ENCODE measurements around the gene YKT6. TPM values are rescaled to one million over a fixed set of nuclear protein-coding genes. Genes with fewer than 3 reads are reported as not detected.
A peak's percentile ranks its signal among the peaks of the same experiment; 100 is the strongest.

YKT6 gene
- total and polyA plus RNA-seq, 2 of the 8 experiments (the other 6 are each of a cell fraction or from before 2014, with no cell fraction given) = 75.3 to 103 TPM

DNA sequence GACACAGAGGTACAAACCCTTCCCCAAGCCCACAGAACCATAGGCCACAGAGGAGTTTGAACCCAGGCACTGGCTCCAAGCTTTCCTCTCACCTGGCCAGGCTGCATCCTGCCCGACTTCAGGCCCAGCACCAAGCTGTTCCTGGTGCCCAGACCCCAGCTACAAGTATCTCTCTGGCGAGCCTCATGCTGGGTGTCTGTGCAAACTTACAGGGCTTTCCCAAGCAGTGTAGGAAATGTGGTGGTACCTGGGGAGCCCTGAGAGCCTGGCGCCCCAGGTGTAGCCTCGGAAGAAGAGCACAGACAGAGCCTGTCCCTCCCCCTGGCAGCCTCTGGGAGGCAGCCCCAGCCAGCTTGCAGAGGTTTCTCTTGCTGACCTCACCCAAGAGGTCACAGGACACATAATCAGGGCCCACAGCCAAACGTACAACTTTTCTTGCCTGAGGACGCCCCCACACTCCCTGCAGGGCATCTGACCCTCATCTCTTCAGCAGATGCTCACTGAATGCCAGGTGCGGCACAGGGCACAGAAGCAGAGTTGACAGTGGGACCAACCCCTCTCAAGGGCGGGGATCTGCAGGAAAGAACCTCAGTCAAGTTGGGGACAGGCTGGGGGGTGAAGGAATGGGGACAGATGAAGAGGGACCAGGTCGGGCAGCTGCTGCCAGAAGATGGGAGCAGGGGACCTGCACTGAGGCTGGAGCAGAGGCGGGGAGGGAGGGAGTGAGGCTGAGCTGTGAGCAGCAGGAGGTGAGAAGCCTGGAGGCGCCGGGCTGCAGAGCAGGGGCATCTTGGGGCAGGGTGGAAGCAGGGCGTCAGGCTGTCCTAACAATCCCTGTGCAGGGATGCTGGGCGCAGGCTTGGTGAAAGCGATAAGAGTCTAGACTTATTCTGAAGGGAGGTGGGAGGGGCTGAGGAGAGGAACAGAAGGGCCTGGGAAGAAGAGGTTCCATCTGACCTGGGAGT is 43.4 kb upstream of the YKT6 start:
- no peak for DNase-seq (ENCODE audit: low read depth in 1 of 2, low spot score in 2 of 2)
- WGBS, 2 experiments (ENCODE audit: extremely low coverage in 1 of 2, insufficient coverage in 1 of 2, insufficient read length in 1 of 2, insufficient replicate concordance in 2 of 2, low coverage in 1 of 2, low lambda C conversion rate in 2 of 2, missing lambda C conversion rate in 1 of 2) = 77% methylated on average over 15 of the region's 15 CpGs; no CpG with 5 or more reads in 1 of the 2 experiments
- peak; percentile 49 to 58 for TF ChIP-seq RAD21 (IDR thresholded peaks at IDR 0.05 in 1 of 2, conservative IDR thresholded peaks at IDR 0.05 in 1 of 2; ENCODE audit: low read depth in 2 of 2, low read length in 2 of 2)
- TF ChIP-seq SIN3A (conservative IDR thresholded peaks at IDR 0.05 in 1 of 2, IDR thresholded peaks at IDR 0.05 in 1 of 2; ENCODE audit: low read depth in 1 of 2, low read length in 2 of 2) = no peak
- TF ChIP-seq CTCF (IDR thresholded peaks at IDR 0.05; ENCODE audit: control extremely low read depth in 1 of 3, insufficient read depth in 1 of 3, low read depth in 1 of 3, low read length in 3 of 3) = peak; percentile 19 to 48 (median 45)

More for the DNA sequence above, 43.4 kb upstream of the YKT6 start:
- H2BK20ac ChIP-seq (ENCODE audit: low read length) = no peak overlapping the region
- H3K27me3 ChIP-seq (replicated peaks in 1 of 4; ENCODE audit: control insufficient read depth in 3 of 4, extremely low read depth in 1 of 4, insufficient read depth in 3 of 4, low read length in 3 of 4) = no peaks in the 10 kb centered on the region; a peak in 1 of 7 replicates
- no peak overlapping the region for H3K4ac ChIP-seq (replicated peaks; ENCODE audit: insufficient read length, low read depth, low read length)
- H2AK5ac ChIP-seq (ENCODE audit: low read depth, low read length) = no peak overlapping the region
- no peaks in the 10 kb centered on the region for H3K79me2 ChIP-seq (ENCODE audit: control insufficient read depth in 1 of 2, insufficient read depth in 2 of 2, low read length in 2 of 2)
- CTCF ChIA-PET (ENCODE audit: partially characterized antibody) = interaction anchor here (0.7 to 2.5 kb wide), 8 partner anchors 9 to 55 kb away, joined by 3 to 8 read pairs (median 3); no protein-coding TSS in a partner anchor
- POLR2A ChIA-PET (ENCODE audit: partially characterized antibody) = interaction anchor here (1.4 kb wide), 1 partner anchor 10 kb away, joined by 3 read pairs; no protein-coding TSS in a partner anchor
- no peak overlapping the region for H4K91ac ChIP-seq (replicated peaks; ENCODE audit: insufficient read length, low read length)
- no peaks in the 10 kb centered on the region for H3K36me3 ChIP-seq (ENCODE audit: control insufficient read depth in 2 of 4, insufficient read depth in 4 of 4, low read length in 3 of 4)
- H3K18ac ChIP-seq (ENCODE audit: extremely low read depth, low read length) = no peak overlapping the region
- H4K20me1 ChIP-seq (replicated peaks in 1 of 2; ENCODE audit: control insufficient read depth in 1 of 2, insufficient read depth in 2 of 2, low read length in 2 of 2) = no peaks in the 10 kb centered on the region
- H2AFZ ChIP-seq (ENCODE audit: low read length) = no peak overlapping the region; the same call in 1 of the 2 replicates
- no peak overlapping the region for H3K27ac ChIP-seq (ENCODE audit: low read depth, low read length)
- H3K9ac ChIP-seq (replicated peaks in 1 of 4; ENCODE audit: extremely low read depth in 1 of 4, low read depth in 3 of 4, low read length in 3 of 4) = no peak overlapping the region
- FAIRE-seq = no peak
- no peaks in the 10 kb centered on the region for H3K23me2 ChIP-seq (ENCODE audit: low read depth, low read length)
- H3K4me3 ChIP-seq (ENCODE audit: extremely low read depth in 1 of 4, insufficient read depth in 2 of 4, low read depth in 3 of 4, low read length in 4 of 4) = no peak overlapping the region
- H3K4me1 ChIP-seq (replicated peaks in 1 of 4; ENCODE audit: control insufficient read depth in 3 of 4, insufficient read depth in 4 of 4, low read length in 3 of 4) = no peaks in the 10 kb centered on the region
- H4K5ac ChIP-seq (ENCODE audit: insufficient read length, low read depth, low read length) = no peak overlapping the region
- H3K23ac ChIP-seq (ENCODE audit: insufficient read length) = no peak overlapping the region
- H4K8ac ChIP-seq (ENCODE audit: extremely low read depth, insufficient read depth, low read length) = peak overlapping the region; percentile 35; the same call in 1 of the 2 replicates
- no peaks in the 10 kb centered on the region for H3K79me1 ChIP-seq (ENCODE audit: low read depth, low read length)
- no peak overlapping the region for H2BK5ac ChIP-seq (ENCODE audit: low read depth, low read length)
- H3K56ac ChIP-seq (replicated peaks; ENCODE audit: insufficient read length, low read depth, low read length) = no peak overlapping the region
- H3K9me3 ChIP-seq (ENCODE audit: insufficient read depth in 2 of 2, low read depth in 1 of 2, low read length in 1 of 2) = no peaks in the 10 kb centered on the region
- no peak overlapping the region for H2BK120ac ChIP-seq (replicated peaks; ENCODE audit: low read depth, low read length)
- no peak overlapping the region for H2BK15ac ChIP-seq (ENCODE audit: low read length)
- no peak overlapping the region for H3K14ac ChIP-seq (ENCODE audit: insufficient read length)
- H3K4me2 ChIP-seq (ENCODE audit: insufficient read depth in 1 of 2, low read depth in 2 of 2, low read length in 2 of 2) = no peak overlapping the region
- no peak overlapping the region for H2BK12ac ChIP-seq (ENCODE audit: low read depth, low read length)

Measured in H1 (cell line).